Measurements from ENCODE around the gene ZNF669.
"Not testable (repeated sequence)": the region's sequence is repeated elsewhere in the genome, so short reads cannot be mapped to it uniquely, and the experiment has no call there.

GRCh38 chr1:247139557-247139956 is 35.4 kb upstream of the ZNF669 start:
- TF ChIP-seq, protein P1, sequence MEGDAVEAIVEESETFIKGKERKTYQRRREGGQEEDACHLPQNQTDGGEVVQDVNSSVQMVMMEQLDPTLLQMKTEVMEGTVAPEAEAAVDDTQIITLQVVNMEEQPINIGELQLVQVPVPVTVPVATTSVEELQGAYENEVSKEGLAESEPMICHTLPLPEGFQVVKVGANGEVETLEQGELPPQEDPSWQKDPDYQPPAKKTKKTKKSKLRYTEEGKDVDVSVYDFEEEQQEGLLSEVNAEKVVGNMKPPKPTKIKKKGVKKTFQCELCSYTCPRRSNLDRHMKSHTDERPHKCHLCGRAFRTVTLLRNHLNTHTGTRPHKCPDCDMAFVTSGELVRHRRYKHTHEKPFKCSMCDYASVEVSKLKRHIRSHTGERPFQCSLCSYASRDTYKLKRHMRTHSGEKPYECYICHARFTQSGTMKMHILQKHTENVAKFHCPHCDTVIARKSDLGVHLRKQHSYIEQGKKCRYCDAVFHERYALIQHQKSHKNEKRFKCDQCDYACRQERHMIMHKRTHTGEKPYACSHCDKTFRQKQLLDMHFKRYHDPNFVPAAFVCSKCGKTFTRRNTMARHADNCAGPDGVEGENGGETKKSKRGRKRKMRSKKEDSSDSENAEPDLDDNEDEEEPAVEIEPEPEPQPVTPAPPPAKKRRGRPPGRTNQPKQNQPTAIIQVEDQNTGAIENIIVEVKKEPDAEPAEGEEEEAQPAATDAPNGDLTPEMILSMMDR (conservative IDR thresholded peaks at IDR 0.05) = not testable (repeated sequence)
- not testable (repeated sequence) for TF ChIP-seq EZH2 (IDR thresholded peaks at IDR 0.05; ENCODE audit: low read depth)
